Pons (tissue), 1 donor: ENCODE data around the gene PUS7L.
"Not testable (repeated sequence)": the region's sequence is repeated elsewhere in the genome, so short reads cannot be mapped to it uniquely, and the experiment has no call there.

Experiments used
- DNase-seq: peaks from one replicate; pipeline ENCODE4 v3.0.0-alpha.2; 2016; ENCODE audit warnings: low spot score

Gene PUS7L, protein sequence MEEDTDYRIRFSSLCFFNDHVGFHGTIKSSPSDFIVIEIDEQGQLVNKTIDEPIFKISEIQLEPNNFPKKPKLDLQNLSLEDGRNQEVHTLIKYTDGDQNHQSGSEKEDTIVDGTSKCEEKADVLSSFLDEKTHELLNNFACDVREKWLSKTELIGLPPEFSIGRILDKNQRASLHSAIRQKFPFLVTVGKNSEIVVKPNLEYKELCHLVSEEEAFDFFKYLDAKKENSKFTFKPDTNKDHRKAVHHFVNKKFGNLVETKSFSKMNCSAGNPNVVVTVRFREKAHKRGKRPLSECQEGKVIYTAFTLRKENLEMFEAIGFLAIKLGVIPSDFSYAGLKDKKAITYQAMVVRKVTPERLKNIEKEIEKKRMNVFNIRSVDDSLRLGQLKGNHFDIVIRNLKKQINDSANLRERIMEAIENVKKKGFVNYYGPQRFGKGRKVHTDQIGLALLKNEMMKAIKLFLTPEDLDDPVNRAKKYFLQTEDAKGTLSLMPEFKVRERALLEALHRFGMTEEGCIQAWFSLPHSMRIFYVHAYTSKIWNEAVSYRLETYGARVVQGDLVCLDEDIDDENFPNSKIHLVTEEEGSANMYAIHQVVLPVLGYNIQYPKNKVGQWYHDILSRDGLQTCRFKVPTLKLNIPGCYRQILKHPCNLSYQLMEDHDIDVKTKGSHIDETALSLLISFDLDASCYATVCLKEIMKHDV

DNA sequence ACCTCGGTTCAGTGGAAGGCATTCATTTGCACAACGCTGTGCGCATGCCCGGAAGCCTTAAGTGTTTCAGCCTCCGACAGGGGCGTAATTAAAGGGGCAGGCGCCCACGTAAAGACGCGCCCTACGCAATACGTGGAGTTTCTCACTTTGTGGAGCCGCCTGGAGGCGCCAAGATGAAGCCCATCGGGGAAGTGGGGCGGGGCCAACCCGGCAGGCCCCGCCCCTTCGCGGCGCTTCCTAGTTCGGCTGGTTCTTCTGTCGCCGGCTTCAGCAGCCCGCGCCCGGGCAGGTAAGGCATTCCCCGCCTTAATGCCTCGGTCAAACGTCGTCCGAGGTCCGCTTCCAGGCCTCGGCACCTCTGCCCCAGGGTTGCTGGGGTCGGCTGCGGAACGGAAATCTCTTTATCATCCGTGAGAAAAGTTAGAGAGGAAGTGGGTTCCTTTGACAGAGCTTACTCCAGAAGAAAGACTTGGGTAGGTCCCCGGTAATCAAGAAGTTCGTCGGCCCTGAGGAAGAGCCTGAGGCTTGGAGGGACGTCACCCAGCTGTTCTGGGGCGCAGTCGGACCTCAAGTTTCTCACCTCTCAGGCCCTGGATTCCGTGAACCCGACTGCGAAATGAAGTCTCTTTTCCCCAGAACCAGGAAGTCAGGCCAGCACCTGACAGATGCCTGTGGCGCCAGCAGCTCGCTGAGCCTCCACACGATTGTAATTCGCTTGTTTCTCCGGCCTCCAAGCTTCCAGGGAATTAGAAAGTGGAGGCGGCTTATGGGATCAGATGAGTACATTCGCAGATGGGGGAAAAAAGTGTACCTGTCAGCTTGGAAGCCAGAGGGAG is at the start of gene PUS7L, which contains the start of gene IRAK4:
Gene PUS7L (minus strand): TSS at position 63 of the 836 bp plus-strand sequence. CDS start 3,545 bp downstream, outside the sequence.
Gene IRAK4 (plus strand): TSS at position 224 of the 836 bp plus-strand sequence. CDS start 9,161 bp downstream, outside the sequence.
- DNase-seq: peak; percentile 99

DNA sequence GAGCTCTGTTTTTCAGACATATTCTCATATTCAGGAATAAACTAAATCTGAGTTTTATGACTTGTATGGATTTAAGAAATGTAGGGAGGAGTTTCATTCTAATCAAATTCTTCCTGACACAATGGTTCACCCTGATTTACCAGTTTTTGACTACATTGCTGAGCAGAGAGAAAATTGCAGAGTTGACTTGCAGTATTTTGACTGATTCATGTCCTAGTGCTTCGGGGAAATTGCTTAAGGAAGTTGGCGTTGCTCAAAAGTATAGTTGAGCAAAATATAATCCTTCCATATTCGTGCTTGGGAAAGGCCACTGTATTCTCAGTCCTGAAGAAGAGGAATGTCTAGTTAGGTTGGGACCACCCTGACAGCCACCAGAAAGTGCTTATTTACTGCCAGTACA is 48.8 kb upstream of the PUS7L start:
- peak; percentile 28 for DNase-seq

DNA sequence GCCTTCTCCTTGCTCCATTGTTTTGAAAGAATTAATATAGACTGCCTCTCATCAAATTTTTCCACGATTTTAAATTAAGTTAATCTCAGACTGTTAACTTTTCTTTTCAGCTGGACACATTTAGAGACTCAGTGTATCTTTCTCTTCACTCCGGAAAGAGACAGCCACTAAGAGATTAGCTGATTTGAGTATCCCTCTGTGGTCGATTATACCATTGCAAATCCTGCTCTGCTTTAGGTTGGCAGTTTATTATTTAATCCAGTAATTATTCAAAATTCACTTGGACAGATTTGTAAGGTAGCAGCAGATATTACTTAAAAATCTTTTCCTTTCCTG is 48.1 kb upstream of the PUS7L start:
- DNase-seq: no peak

DNA sequence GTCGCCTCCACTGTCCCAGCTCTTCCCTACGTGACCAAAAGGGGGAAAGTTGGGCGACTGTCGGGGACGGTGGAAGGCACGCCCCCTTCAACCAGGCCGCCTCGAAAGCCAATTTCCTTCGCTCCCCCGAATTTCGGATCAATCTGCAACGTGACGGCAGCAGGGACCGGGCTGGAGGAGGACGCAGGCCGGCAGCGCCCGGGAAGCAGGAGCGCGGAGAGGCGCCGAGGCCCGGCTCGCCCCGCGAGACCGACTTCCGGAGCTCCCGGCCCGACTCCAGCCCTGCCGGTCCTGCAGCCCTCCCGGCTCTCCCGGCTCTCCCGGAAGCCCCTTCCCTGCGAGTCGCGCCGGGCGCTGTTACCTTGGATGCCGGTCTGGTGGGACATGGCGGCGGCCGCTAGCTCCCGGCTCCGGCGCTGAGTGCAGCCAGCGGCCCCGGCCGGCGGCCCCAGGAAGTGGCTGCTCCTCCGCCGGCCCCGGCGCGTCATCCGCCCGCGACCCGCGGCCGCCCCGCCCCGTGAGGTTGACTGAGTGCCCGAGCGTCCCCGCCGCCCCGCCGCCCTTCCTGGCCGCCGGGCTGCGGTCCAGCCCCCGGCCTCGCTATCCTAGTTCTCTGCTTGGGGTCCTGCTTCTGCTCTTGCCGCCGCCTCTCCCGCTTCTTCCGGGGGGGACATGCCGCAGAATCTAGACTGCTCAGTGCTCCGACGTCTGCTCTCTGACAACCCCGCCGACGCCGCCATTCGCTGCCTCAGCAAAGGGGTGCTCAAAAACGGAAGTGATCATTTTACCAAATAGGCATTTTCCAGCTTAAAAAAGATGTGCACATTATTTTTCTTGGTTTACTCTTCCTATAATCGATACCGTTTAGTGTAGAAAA is 47.5 kb upstream of the PUS7L start, which contains the start of gene TWF1:
Gene TWF1 (minus strand): TSS at position 458 of the 877 bp plus-strand sequence. CDS start 72 bp downstream, at position 386.
- DNase-seq: peak; percentile 73

DNA sequence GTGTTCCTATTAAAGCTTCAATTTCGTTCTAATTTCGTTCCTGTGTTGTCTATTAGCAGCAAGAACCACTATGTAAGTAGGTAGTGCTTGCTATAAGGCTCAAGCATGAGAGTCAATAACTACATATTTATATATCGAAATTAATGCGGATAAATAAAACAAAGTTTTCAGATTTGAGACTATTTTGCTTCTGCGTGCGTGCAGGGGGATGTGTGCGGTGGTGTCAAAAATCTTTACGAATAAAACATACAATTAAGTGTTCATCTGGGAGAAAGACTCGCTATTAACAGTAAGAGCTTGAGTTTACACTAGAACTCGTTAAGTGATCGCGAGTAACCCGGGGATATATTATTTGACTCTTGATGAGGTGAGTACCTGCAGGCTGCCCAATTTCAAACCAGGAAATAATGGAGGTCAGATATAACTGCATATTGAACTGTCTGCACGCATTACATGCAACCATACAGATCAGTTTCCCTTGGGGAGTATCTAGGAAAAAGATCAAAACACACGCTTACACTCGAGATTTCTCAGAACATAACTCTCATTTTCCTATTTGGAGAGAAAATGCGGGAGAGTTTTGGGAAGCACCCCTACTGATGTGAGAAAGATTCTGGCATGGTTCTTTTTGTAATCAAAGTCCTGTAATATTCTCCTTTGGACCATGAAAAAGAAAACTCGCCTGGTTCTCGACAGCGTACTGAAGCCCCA is 46.7 kb upstream of the PUS7L start:
- peak; percentile 34 for DNase-seq

DNA sequence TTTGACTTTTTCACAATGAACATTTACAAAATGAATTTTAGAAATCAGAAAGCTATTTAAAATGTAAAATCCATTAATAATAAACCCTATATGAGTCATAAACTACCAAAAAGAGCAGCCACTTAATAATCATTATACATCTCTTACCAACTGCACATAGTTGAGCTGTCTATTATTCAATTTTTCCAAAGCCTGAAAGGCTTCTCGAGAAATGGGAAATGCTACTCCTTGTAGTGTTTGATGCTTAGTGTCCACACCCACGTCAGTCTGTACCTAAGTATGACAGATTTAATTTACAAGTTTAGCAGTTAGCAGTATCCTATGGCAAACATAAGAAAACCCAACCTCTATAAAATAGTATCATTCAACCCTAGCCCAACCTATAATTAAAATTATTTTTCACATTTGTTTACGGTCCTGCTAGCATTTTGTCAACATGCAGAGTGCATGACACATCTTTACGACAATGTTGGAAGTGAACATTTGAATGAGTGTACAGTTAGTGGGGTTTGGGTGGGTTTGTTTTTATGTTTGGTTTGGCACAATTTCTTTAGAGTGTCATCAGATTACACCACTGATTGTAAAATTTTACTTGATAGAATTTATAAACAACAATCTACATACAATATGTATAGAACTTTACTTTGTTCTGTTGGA is 39.1 kb upstream of the PUS7L start:
- no peak for DNase-seq

DNA sequence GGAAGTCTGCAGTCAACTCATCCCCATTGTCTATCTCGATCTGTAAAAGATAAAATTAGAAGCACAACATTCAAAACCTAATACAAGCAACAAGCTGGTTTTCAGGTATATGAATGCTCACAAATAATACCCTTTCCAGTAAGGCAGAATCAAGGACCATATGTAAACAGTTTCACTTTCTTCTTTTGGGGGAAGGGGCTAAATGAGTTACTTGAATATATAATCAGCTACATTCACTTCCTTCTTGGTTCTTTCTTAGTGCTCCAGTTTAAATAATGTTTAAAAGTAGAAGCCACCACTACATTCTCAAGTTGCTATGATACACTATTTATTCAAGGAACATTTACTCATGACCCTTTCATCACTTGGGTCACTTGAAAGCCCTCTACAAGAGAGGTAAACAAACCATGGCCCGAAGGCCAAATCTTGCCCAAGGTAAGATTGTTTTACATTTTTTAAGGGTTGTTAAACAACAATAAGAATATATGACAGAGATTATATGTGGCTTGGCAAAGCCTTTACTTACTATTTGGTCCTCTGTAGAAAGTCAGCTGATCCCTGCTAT is 37.2 kb upstream of the PUS7L start:
- DNase-seq: no peak

DNA sequence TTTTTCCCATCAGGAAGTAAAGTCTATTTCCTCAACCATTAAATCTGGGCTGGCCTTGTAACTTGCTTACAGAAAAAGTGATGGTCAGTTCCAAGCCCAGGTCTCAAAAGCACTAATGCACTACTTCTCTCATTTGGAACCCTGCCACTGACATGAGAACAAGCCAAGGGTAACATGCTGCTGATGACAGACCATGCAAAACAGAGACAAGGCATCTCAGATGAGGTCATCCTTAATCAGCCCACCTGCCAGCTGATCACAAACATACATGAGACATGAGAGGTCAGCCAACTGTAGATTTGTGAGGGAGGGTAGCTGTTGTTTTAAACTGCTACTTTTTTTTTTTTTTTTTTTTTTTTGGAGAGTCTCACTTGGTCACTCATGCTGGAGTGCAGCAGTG is 31.4 kb upstream of the PUS7L start:
- DNase-seq: no peak

DNA sequence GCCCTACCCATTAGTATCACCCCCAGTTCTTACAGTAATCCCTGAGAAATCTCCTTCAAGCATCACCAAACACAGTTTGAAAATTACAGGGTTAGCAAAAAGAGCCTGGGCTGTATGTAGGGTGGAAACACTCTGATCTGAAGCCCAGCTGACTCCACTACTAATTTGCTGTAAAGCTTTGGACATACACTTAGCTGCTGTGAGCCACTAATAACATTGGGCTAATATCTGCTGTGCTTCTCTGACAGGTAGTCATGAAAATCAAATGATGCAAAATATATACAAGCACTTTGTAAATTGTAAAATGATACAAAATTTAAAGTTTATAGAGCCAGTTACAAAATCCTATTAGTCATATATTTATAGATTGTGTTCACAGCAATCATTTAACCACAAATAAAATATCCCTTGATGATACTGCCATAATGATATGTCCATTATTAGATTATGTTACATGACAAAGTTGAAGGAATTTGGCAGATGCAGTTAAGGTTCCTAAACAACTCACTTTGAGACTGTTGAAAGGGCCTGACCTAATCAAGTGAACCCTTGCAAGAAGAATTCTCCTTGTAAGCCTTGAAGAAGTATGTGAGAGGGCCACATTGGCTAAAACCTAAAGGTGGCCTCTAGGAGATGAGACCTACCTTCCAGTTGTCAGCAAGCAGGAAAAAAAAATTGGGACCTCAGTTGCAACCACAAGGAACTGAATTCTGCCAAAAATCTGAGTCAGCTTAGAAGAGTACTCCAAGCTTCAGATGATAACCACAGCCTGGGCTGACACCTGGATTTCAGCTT is 28.5 kb upstream of the PUS7L start:
- DNase-seq: no peak

DNA sequence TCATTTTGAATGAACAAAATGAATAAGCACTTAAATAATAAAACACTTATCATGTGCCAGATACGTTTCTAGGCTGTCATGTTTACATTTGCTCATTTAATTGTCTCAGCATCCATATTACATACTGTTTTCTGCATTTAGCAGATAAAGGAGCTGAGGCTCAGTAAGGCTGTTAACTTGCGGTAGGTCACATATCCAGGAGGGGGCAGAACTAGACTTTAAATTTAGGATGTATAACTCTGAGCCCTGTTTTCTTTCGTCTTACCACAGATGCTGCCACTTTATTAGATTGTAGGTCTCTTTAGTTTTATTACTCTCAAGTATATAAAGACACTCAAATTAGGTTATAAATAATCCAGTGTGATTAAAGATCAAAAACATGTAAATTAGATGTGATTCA is 17.9 kb upstream of the PUS7L start:
- DNase-seq: peak; percentile 28

DNA sequence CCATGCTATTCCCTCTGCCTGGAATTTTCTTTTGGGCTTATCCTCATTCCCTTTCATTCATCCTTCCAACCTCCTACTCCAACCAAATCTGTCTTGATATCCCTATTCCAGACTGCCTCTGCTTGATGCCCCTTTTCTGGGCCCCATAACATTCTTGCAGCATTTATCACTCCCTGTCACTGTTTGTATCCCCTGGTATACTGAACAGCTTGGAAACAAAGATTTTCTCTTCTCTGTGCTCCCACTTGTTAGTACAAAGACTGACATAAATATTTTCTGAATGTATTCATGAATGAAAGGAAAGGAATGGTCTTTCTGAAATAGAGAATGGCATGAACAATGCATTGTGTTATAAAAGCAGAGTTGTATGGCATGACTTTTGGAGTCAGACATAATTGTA is 7.7 kb upstream of the PUS7L start:
- DNase-seq: no peak

DNA sequence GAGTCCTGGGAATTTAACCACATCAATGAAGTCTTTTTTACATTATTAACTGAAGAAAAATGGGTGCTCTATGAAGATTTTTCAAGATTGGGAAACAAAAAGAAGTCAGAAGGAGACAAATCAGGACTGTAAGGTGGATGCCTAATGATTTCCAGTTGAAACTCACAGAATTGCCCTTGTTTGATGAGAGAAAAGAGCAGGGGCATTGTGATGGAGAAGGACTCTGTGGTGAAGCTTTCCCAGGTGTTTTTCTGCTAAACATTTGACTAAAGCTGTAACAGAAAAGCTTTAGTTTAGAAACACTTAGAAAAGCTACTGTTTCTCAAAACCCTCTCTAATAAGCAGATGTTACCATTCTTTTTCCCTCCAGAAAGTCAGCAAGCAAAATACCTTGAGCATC is 5.9 kb upstream of the PUS7L start:
- DNase-seq: no peak

DNA sequence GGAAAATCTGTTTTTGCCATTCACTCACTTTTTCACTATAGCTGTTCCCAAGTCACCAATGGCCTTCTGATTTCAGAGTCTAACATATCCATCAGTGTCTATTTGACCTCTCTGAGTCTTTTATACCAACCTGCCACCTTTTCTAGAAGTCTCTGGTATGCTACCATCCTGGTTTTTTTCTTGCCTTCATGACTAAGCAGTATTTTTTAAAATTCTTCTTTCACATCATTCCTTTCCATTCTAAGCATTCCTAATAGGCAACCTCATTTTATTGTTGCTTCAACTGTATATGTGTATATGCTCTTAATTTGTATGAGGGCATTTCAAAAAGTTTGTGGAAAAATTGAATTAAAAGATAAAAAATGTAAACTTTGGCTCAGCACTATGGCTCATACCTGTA is 5.2 kb upstream of the PUS7L start:
- no peak for DNase-seq

DNA sequence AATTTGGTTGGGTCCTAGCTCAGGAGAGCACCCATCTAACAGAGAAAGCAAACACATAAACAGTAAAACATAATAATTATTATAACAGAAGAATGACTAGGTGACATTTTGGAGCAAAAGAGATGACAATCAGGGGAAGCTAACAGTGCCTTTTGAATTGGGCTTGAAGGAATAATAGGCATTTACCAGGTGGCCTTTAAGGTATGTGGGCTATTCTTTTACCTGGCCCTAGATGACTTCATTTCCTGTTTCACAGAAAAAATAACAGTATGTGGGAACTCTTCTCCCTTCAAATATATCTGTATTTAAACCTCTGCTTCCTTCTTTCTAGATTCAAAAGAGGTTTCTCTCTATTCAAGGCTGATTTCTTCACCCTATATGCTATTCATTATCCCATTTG is 4.0 kb upstream of the PUS7L start:
- DNase-seq: no peak

DNA sequence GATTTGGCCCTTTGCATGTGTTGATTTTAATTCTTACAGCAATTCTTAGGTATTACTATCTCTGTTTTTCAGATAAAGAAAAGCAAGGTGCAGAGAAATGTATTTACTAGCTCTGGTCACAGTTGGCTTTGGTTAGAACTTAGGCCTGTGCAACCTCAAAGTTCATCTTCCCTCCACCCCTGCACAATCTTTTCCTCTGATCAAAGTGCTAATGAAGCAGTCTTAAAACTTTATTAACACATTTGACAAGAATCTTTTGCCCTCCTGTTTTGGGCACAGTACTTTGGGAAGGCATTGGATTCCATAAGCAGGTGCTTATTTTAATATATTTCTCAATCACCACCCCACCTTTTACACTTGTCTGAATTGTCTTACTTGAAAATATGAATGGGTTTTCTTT is 2.9 kb upstream of the PUS7L start:
- no peak for DNase-seq

DNA sequence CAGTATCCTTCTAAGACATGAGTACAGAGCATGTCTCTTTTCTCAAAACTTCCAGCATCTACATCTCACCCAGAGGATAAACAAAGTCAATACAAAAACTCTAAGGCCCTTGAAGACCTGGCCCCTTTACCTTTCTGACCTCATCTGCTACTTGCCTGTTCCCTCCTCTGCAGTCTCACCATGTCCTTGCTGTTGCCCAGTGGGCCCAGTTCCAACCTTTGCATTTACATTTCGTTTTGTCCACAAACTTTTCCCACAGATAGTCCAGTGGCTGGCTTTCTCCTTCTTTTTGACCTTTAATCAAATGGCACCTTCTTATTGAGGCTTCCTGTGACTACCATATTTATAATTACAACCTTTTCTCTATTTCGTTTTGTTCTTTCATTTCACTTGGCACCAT is 1.8 kb upstream of the PUS7L start:
- DNase-seq: no peak

DNA sequence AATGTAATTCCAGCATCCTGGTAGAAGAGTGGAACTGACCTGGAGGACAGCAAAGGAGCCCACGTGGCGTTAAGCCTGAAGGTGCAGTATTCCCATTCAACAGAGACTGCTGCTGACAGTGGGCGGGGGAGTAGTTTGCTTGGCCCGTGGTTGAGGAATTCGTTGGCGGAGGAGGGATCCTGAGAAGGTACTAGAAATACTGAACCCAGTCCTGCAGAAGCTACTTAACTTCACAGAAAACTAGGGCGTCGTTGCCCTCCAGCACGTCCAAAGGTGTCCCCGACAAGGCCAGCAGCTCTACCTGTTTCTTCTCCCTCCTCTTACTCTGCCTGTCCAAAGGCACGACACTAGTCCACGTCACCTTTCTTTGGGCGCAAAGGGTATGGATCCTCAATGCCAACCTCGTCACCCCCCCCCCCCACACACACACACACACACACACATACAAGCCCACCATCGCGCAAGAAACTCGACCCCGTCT is 303 bp downstream of the PUS7L start:
- peak; percentile 58 for DNase-seq

DNA sequence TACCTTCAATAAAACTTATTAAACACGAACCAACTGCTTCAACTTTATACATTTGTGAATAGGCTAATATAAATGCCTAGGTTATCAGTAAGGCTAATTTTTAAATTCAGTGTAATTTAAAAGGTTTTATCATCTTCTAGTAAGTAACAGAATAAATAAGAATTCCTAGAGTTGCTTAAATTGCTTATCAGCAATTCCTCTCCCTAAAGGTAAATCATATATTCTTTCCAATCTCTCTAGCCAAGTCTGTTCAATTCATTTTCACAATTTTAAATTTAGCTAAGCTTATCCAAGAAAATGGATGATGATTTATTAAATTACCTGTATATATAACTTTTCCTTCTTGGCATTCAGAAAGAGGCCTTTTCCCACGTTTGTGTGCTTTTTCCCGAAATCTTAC is 4.6 kb downstream of the PUS7L start:
- no peak for DNase-seq

DNA sequence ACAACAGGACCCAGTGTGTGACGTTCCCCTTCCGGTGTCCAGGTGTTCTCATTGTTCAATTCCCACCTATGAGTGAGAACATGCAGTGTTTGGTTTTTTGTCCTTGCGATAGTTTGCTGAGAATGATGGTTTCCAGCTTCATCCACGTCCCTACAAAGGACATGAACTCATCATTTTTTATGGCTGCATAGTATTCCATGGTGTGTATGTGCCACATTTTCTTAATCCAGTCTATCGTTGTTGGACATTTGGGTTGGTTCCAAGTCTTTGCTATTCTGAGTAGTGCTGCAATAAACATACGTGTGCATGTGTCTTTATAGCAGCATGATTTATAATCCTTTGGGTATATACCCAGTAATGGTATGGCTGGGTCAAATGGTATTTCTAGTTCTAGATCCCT is 7.2 kb downstream of the PUS7L start:
- not testable (repeated sequence) for DNase-seq
